Ishikawa (cell line): ENCODE data around the gene FAM171A1.

Experiments
- CEBPB ChIP-seq: IDR thresholded peaks from 2 replicates; pipeline ENCODE4 v1.6.1; 2012
- CREB1 ChIP-seq: IDR thresholded peaks from 2 replicates; pipeline ENCODE4 v1.6.1; 2012; ENCODE audit warnings: low read depth
- MAX ChIP-seq: IDR thresholded peaks from 2 replicates; pipeline ENCODE4 v1.6.1; 2012
- RAD21 ChIP-seq: IDR thresholded peaks from 2 replicates; pipeline ENCODE4 v1.6.1; 2012; ENCODE audit warnings: low read depth
- TAF1 ChIP-seq: IDR thresholded peaks from 2 replicates; pipeline ENCODE4 v1.6.1; 2012; ENCODE audit warnings: low read depth, mild to moderate bottlenecking
- YY1 ChIP-seq: IDR thresholded peaks from 2 replicates; pipeline ENCODE4 v1.6.1; 2012; ENCODE audit warnings: low read depth
- TF ChIP-seq, protein P1 (sequence below): IDR thresholded peaks from 2 replicates; pipeline ENCODE4 v1.6.1; 2012; ENCODE audit warnings: low read depth, mild to moderate bottlenecking

GRCh38 chr10:15242261-15242840 lies 128.7 kb downstream of the FAM171A1 start:
- TF ChIP-seq YY1 (no peak), CEBPB (no peak), RAD21 (no peak), MAX (no peak), CREB1 (no peak), TAF1 (no peak)
- TF ChIP-seq, protein P1, sequence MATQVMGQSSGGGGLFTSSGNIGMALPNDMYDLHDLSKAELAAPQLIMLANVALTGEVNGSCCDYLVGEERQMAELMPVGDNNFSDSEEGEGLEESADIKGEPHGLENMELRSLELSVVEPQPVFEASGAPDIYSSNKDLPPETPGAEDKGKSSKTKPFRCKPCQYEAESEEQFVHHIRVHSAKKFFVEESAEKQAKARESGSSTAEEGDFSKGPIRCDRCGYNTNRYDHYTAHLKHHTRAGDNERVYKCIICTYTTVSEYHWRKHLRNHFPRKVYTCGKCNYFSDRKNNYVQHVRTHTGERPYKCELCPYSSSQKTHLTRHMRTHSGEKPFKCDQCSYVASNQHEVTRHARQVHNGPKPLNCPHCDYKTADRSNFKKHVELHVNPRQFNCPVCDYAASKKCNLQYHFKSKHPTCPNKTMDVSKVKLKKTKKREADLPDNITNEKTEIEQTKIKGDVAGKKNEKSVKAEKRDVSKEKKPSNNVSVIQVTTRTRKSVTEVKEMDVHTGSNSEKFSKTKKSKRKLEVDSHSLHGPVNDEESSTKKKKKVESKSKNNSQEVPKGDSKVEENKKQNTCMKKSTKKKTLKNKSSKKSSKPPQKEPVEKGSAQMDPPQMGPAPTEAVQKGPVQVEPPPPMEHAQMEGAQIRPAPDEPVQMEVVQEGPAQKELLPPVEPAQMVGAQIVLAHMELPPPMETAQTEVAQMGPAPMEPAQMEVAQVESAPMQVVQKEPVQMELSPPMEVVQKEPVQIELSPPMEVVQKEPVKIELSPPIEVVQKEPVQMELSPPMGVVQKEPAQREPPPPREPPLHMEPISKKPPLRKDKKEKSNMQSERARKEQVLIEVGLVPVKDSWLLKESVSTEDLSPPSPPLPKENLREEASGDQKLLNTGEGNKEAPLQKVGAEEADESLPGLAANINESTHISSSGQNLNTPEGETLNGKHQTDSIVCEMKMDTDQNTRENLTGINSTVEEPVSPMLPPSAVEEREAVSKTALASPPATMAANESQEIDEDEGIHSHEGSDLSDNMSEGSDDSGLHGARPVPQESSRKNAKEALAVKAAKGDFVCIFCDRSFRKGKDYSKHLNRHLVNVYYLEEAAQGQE, result no peak
